GM21381 (cell line): Measurements from ENCODE around the gene PRICKLE2.

ENCODE experiments used
- ATAC-seq: cut with Tn5 transposase; IDR thresholded peaks from one replicate; pipeline ENCODE4 v1.9.1; 2021; ENCODE audit warnings: mild to moderate bottlenecking, moderate library complexity; ENCODE audit not compliant: unreplicated experiment

Gene PRICKLE2

GRCh38 chr3:64220161-64220914 lies 4.9 kb downstream of the PRICKLE2 start:
- no peak for ATAC-seq

- no peak for ATAC-seq
These were observed 6.5 kb downstream of the PRICKLE2 start for GRCh38 chr3:64218746-64219145.

GRCh38 chr3:64218329-64218728 lies 6.9 kb downstream of the PRICKLE2 start:
- no peak for ATAC-seq

- no peak for ATAC-seq
These were observed 8.8 kb downstream of the PRICKLE2 start for GRCh38 chr3:64216274-64217147.

- no peak for ATAC-seq
These were observed 9.7 kb downstream of the PRICKLE2 start for GRCh38 chr3:64215559-64215958.

GRCh38 chr3:64215103-64215502 lies 10.2 kb downstream of the PRICKLE2 start:
- ATAC-seq: no peak

- ATAC-seq: no peak
These were observed 10.8 kb downstream of the PRICKLE2 start for GRCh38 chr3:64214381-64215018.

GRCh38 chr3:64213962-64214379 lies 11.3 kb downstream of the PRICKLE2 start:
- no peak for ATAC-seq

GRCh38 chr3:64213224-64213878 lies 11.9 kb downstream of the PRICKLE2 start:
- no peak for ATAC-seq

- no peak for ATAC-seq
These were observed 15.2 kb downstream of the PRICKLE2 start for GRCh38 chr3:64209866-64210621.

GRCh38 chr3:64207289-64208080 lies 17.8 kb downstream of the PRICKLE2 start:
- ATAC-seq: no peak

GRCh38 chr3:64203969-64204908 lies 21.0 kb downstream of the PRICKLE2 start:
- ATAC-seq: no peak

- no peak for ATAC-seq
These were observed 22.1 kb downstream of the PRICKLE2 start for GRCh38 chr3:64203216-64203615.

GRCh38 chr3:64199932-64200331 lies 25.3 kb downstream of the PRICKLE2 start:
- ATAC-seq: no peak

- no peak for ATAC-seq
These were observed 28.9 kb downstream of the PRICKLE2 start for GRCh38 chr3:64196236-64196929.

GRCh38 chr3:64195789-64196188 lies 29.5 kb downstream of the PRICKLE2 start:
- no peak for ATAC-seq

- ATAC-seq: no peak
These were observed 33.4 kb downstream of the PRICKLE2 start for GRCh38 chr3:64191822-64192221.
